Mesenteric fat pad (tissue), 1 donor: Measurements from ENCODE around the gene KATNB1. TPM values are rescaled to one million over a fixed set of nuclear protein-coding genes. Genes with fewer than 3 reads are reported as not detected.

ENCODE experiments used
- DNase-seq: peaks from one replicate; pipeline ENCODE4 v3.0.0-alpha.2; 2020; ENCODE audit warnings: low spot score
- microRNA-seq: library from miRNA; unstranded; fragments of <30 nt; microRNA quantifications from one replicate; pipeline ENCODE4 v1.2.0, GENCODE V29; 2020; ENCODE audit warnings: borderline number of aligned reads
- total RNA-seq: library from RNA; stranded (reverse); fragmentation: NEBNext Ultra II Directional; extraction: Animal tissue kit (Norgen Biotek cat#: 25700); gene quantifications from one replicate; pipeline ENCODE4 v1.2.1, GENCODE V29; 2021
- donor health status: DM: yes; HTN: yes; CAD: no.

The KATNB1 gene
- total RNA-seq, 1 donor from 2014 or later: 14.4 TPM

DNA sequence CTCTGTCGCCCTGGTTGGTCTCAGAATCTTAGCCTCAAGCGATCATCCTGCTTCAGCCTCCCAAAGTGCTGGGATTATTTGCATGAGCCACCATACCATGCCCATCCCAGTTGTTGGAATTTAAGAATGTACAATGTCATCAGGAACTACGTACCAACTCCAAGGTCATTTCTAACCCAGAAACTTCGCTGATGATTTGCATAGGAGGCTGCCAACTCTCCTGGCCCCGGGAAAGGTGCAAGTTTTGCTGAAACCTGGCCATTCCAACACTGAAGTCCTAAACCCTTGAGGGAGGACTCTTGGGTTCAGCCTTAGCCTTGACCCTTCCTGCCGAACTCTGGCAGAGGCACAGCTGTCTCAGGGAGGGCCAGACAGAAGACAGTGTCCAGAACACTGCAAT lies 69.6 kb downstream of the KATNB1 start:
- DNase-seq: no peak

Small RNAs within 50 kb of the gene (microRNA-seq; reads per million reads assigned to microRNA genes)
- not detected for gene MIR6772

Other genes starting within 250 kb of the KATNB1 start
- 7.3 TPM for gene DOK4, start 249.3 kb upstream of the KATNB1 start, total RNA-seq
- 5.0 TPM for gene CCDC102A, start 199.2 kb upstream of the KATNB1 start, total RNA-seq
- gene ADGRG5, start 193.1 kb upstream of the KATNB1 start, total RNA-seq: 0.10 TPM
- gene ADGRG1, start 107.1 kb upstream of the KATNB1 start, total RNA-seq: 96.3 TPM
- gene ADGRG3, start 67.5 kb upstream of the KATNB1 start, total RNA-seq: 13.3 TPM
- not detected for gene DRC7, start 41.0 kb upstream of the KATNB1 start, total RNA-seq
- 62.3 TPM for gene KIFC3, start 66.7 kb downstream of the KATNB1 start, total RNA-seq
- gene CNGB1, start 235.4 kb downstream of the KATNB1 start, total RNA-seq: not detected